ENCODE results near the gene NLGN3.

Gene NLGN3

DNA sequence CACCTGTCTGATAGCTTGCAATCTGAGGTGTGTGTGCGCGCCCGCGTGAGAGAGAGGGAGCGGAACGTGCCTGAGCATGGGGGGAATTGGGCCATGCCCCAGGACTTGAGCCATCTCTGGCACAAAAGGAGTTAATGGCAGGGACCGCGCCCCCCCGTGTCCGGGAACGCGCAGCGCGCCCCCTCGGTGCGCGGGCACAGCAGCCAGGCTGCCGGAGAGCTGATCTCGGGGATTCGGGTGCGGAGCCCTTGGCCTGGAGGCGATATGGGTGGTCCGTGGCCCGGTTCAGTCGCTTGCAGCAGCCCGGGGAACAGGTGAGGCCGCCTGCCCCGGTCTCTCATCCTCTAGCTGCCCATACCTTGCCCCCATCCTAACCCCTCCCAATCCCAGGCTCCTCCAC lies at the start of gene NLGN3:
Gene NLGN3 (plus strand): TSS at position 191 of the 400 bp plus-strand sequence. CDS start 2,909 bp downstream, outside the sequence.
- H3K4me3 ChIP-seq (ENCODE audit: low read depth, low read length): peak within 1 kb of the TSS; percentile 9
- in situ Hi-C loops (cut with HindIII; ENCODE audit: low sequenced_read_pairs): no loop called here
- TF ChIP-seq, protein P1, sequence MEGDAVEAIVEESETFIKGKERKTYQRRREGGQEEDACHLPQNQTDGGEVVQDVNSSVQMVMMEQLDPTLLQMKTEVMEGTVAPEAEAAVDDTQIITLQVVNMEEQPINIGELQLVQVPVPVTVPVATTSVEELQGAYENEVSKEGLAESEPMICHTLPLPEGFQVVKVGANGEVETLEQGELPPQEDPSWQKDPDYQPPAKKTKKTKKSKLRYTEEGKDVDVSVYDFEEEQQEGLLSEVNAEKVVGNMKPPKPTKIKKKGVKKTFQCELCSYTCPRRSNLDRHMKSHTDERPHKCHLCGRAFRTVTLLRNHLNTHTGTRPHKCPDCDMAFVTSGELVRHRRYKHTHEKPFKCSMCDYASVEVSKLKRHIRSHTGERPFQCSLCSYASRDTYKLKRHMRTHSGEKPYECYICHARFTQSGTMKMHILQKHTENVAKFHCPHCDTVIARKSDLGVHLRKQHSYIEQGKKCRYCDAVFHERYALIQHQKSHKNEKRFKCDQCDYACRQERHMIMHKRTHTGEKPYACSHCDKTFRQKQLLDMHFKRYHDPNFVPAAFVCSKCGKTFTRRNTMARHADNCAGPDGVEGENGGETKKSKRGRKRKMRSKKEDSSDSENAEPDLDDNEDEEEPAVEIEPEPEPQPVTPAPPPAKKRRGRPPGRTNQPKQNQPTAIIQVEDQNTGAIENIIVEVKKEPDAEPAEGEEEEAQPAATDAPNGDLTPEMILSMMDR (IDR thresholded peaks at IDR 0.05; ENCODE audit: low read depth, low read length): no peak
- no peak for DNase-seq (ENCODE audit: low read depth, low spot score)

DNA sequence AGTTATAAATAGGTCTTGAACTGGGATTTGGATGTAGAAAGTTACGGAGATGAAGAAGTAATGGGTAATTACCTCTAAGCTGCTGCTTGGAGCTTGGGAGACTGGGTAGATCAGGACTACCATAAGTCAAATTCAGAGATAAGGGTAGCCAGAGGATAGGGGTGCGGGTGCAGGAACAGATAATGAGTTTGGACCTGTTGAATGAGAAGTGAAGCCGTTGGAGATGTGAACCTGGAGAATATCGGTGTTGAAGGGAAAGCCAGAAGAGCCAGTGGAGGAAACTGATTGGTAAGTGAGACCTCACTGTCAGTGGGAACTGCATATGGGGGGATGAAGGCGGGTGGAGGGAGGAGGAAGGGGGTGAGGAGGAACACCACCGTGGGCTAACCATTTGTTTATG lies 49.6 kb upstream of the NLGN3 start:
- in situ Hi-C loops (cut with HindIII; ENCODE audit: low sequenced_read_pairs): no loop called here
- peak overlapping the region; percentile 58 for H3K4me3 ChIP-seq (ENCODE audit: low read depth, low read length)
- TF ChIP-seq, protein P1 (IDR thresholded peaks at IDR 0.05; ENCODE audit: low read depth, low read length): no peak
- no peak for DNase-seq (ENCODE audit: low read depth, low spot score)

DNA sequence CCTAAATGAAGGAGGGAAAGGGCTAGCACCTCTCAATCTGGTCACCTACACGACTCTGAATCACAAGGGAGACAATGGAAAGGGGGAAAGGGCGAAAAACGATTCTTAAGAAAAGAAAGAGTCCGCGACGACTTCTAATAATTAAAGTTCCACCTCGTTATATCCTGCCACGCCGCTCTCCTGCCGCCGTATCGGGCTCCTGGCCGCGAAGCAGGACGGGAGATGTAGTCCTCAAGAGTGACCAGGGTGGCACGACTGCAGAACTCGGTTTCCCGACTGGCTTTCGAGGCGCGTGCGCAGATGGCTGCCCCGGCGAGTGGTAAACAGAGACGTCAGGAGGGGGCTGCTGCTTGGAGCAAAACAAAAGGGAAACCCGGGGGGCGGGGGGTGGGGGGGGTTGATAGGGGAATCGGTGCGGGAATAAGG lies 49.1 kb upstream of the NLGN3 start, which contains the start of gene FOXO4:
Gene FOXO4 (plus strand): TSS at position 297 of the 426 bp plus-strand sequence. CDS start 678 bp downstream, outside the sequence.
- peak; percentile 83 for DNase-seq (ENCODE audit: low read depth, low spot score)
- in situ Hi-C loops (cut with HindIII; ENCODE audit: low sequenced_read_pairs): no loop called here
- peak within 1 kb of the TSS; percentile 58 for H3K4me3 ChIP-seq (ENCODE audit: low read depth, low read length)
- TF ChIP-seq, protein P1 (IDR thresholded peaks at IDR 0.05; ENCODE audit: low read depth, low read length): no peak

DNA sequence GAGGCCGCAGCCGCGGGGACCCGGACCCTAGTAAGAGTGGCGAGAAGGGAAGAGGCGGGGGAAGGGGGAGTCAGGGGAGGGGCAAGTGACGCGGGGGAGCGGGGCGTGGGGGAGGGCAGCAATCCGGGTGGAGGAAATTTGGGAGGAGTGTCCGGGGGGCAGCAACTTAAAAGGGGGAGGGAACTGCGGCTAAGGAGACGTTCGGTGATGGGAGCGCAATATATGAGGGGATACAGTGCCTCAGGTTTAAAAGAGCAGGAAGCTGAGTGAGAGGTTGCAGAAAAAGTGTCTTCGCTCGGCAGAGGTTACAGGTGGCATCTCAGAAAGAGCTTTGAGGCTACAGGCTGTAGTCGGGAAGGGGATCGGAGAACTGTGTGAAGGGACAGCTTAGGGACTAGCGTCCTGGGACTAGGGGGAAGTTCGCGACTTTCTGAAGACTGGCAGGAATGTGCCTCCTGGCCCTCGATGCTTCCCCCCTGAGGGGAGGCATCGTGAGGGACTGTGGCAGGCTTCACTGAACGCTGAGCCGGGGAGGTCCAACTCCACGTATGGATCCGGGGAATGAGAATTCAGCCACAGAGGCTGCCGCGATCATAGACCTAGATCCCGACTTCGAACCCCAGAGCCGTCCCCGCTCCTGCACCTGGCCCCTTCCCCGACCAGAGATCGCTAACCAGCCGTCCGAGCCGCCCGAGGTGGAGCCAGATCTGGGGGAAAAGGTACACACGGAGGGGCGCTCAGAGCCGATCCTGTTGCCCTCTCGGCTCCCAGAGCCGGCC lies 48.5 kb upstream of the NLGN3 start:
- peak overlapping the region; percentile 58 for H3K4me3 ChIP-seq (ENCODE audit: low read depth, low read length)
- TF ChIP-seq, protein P1 (IDR thresholded peaks at IDR 0.05; ENCODE audit: low read depth, low read length): no peak
- in situ Hi-C loops (cut with HindIII; ENCODE audit: low sequenced_read_pairs): no loop called here
- no peak for DNase-seq (ENCODE audit: low read depth, low spot score)

DNA sequence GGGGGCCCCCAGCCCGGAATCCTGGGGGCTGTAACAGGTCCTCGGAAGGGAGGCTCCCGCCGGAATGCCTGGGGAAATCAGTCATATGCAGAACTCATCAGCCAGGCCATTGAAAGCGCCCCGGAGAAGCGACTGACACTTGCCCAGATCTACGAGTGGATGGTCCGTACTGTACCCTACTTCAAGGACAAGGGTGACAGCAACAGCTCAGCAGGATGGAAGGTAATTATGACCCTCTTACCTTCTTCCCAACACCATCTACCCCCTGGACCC lies 47.9 kb upstream of the NLGN3 start:
- TF ChIP-seq, protein P1 (IDR thresholded peaks at IDR 0.05; ENCODE audit: low read depth, low read length): no peak
- H3K4me3 ChIP-seq (ENCODE audit: low read depth, low read length): peak overlapping the region; percentile 58
- in situ Hi-C loops (cut with HindIII; ENCODE audit: low sequenced_read_pairs): no loop called here
- DNase-seq (ENCODE audit: low read depth, low spot score): no peak

DNA sequence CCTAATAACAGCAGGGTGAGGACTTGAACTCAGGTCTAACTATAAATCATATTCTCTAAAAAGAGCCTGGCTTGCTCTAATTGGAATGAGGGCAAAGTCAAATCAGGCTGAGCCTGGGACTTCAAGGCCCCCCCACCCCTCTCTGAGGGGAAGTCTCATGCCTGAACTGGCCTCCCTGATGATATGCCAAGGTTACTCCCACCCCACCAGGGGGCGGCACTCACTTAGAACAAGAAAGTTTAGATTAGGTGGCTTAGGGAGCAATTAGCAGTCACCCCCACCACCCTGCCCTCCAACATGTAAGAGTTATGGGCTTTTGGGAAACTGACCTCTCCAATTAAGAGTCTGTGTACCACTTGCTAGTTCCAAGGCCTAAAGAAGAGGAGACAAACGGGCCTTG lies 46.3 kb upstream of the NLGN3 start:
- TF ChIP-seq, protein P1 (IDR thresholded peaks at IDR 0.05; ENCODE audit: low read depth, low read length): peak; percentile 45
- DNase-seq (ENCODE audit: low read depth, low spot score): peak; percentile 29
- no peak overlapping the region for H3K4me3 ChIP-seq (ENCODE audit: low read depth, low read length)
- in situ Hi-C loops (cut with HindIII; ENCODE audit: low sequenced_read_pairs): no loop called here

All from astrocyte of the spinal cord (primary cell).